Measurements from ENCODE around the gene CCDC178.

DNA sequence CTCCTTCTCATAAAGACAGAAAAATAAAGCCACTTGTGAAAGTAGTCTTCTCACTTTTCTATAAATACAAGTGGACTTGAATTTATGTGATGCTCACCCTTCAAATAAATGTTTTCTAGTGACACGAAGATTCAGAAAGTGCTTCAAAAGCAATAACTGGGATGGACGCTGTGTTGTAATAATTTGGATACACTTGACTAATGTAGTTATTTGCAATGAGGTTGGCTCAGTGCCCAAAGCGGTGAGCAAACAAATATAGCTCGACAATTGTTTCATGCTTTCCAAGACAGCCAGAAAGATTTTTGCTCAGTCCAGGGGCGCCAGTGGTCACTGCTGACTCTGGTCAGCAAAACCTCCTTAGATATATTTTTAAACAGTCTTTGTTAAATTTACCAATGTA is 389.1 kb downstream of the CCDC178 start:
- TF ChIP-seq EP300 (IDR thresholded peaks at IDR 0.05), result no peak
- no peak for TF ChIP-seq CTCF (IDR thresholded peaks at IDR 0.05)

All from esophagus muscularis mucosa (tissue), 3 donors.